Thyroid gland (tissue), 4 donors: ENCODE data around the gene SNAPC4.

Experiments used
- CTCF ChIP-seq, 6 experiments: fragments of 200-600 bp in 3 of 6; fragments of 450-650 bp in 3 of 6; sonication (generic) in 3 of 6; IDR thresholded peaks; one replicate each; pipeline ENCODE4 v1.5.1; 2016 to 2019; ENCODE audit warnings: antibody characterized with exemption in 6 of 6, mild to moderate bottlenecking in 2 of 6, inconsistent platforms in 1 of 6, moderate library complexity in 1 of 6
- POLR2A ChIP-seq, 2 donors: fragments of 450-650 bp; IDR thresholded peaks; one replicate each; pipeline ENCODE4 v1.6.1; 2017; ENCODE audit warnings: antibody characterized with exemption in 2 of 2, mild to moderate bottlenecking in 2 of 2, moderate library complexity in 1 of 2

- TF ChIP-seq CTCF (IDR thresholded peaks at IDR 0.05) (no peak), POLR2A (IDR thresholded peaks at IDR 0.05) (no peak)
Measured at GRCh38 chr9:136437839-136438547, 38.0 kb upstream of the SNAPC4 start.
